Naive thymus-derived CD8-positive, alpha-beta T cell (primary cell): ENCODE results near the gene MAMDC2. TPM values are rescaled to one million over a fixed set of nuclear protein-coding genes. Genes with fewer than 3 reads are reported as not detected.
"Not testable (repeated sequence)": the region's sequence is repeated elsewhere in the genome, so short reads cannot be mapped to it uniquely, and the experiment has no call there.

Experiments used
- ATAC-seq, 2 donors: fragments of 150-1000 bp; cut with Tn5 transposase in 1 of 2; sonication (Bioruptor Pico), chemical (Tn5 transposase) in 1 of 2; 1 replicate in 1 of 2; 2 replicates in 1 of 2; pipeline ENCODE4 v1.10.0; 2021; ENCODE audit warnings: mild to moderate bottlenecking in 2 of 2, moderate library complexity in 2 of 2
- POLR2A ChIA-PET: fragments of 350-600 bp; sonication (Branson Sonifier 250); formaldehyde crosslinking; loops from one replicate; lab custom pipeline; 2021; ENCODE audit warnings: antibody characterized with exemption; lab: Charles Lee
- DNase-seq, 10 donors: peaks; one replicate each; pipeline versions ENCODE4 v3.0.0 to v3.0.0-alpha.2; 2020 to 2022
- H3K27ac Mint-ChIP-seq, 10 donors: one replicate each; pipeline ENCODE4 v1.8.0; 2020 to 2022; ENCODE audit warnings: mild to moderate bottlenecking in 10 of 10, mixed read lengths in 10 of 10, moderate library complexity in 4 of 10, inconsistent platforms in 1 of 10
- H3K27me3 Mint-ChIP-seq, 5 donors: one replicate each; pipeline ENCODE4 v1.8.0; 2021 to 2022; ENCODE audit warnings: mixed read lengths in 5 of 5
- H3K36me3 Mint-ChIP-seq, 3 donors: one replicate each; pipeline ENCODE4 v1.8.0; 2020 to 2022; ENCODE audit warnings: mixed read lengths in 3 of 3, mild to moderate bottlenecking in 2 of 3, inconsistent platforms in 1 of 3
- H3K4me1 Mint-ChIP-seq, 4 donors: one replicate each; pipeline ENCODE4 v1.8.0; 2021 to 2022; ENCODE audit warnings: mixed read lengths in 4 of 4
- H3K4me3 Mint-ChIP-seq, 10 donors: one replicate each; pipeline ENCODE4 v1.8.0; 2020 to 2022; ENCODE audit warnings: mild to moderate bottlenecking in 10 of 10, mixed read lengths in 10 of 10, moderate library complexity in 6 of 10, inconsistent platforms in 1 of 10
- H3K9me3 Mint-ChIP-seq, 9 donors: one replicate each; pipeline ENCODE4 v1.8.0; 2020 to 2022; ENCODE audit warnings: mixed read lengths in 9 of 9, mild to moderate bottlenecking in 3 of 9, inconsistent platforms in 1 of 9, moderate library complexity in 1 of 9
- polyA plus RNA-seq, 3 donors: library from polyadenylated mRNA; unstranded; fragments of 300-500 nt; fragmentation: Illumina TruSeq; gene quantifications; one replicate each; pipeline ENCODE4 v1.2.3, GENCODE V29; 2021
- total RNA-seq, 8 experiments: library from RNA in 2 of 8; stranded (reverse) in 2 of 8; gene quantifications; one replicate each; pipeline ENCODE4 v1.2.3 and lab custom pipeline; 2021 to 2026

Gene MAMDC2
- total and polyA plus RNA-seq, 5 experiments from 2014 or later: 0.19 TPM; not detected in 4

GRCh38 chr9:70165006-70165602, 121.5 kb downstream of the MAMDC2 start:
- Mint-ChIP-seq H3K27ac (no peak overlapping the region), H3K9me3 (no peaks in the 10 kb centered on the region), H3K27me3 (peaks cover 0 to 2% (median 0%) of the 10 kb centered on the region in 5 donors), H3K36me3 (no peaks in the 10 kb centered on the region), H3K4me3 (no peak overlapping the region), H3K4me1 (no peaks in the 10 kb centered on the region)
- ATAC-seq: no peak
- no peak for DNase-seq
- POLR2A ChIA-PET: no interaction called here

- Mint-ChIP-seq H3K27ac (no peak overlapping the region), H3K27me3 (peaks cover 0 to 2% (median 0%) of the 10 kb centered on the region in 5 donors), H3K4me3 (no peak overlapping the region), H3K36me3 (peaks cover 0 to 2% (median 0%) of the 10 kb centered on the region in 3 donors), H3K4me1 (no peaks in the 10 kb centered on the region), H3K9me3 (peaks cover 0 to 2% (median 0%) of the 10 kb centered on the region in 9 donors)
- ATAC-seq: no peak
- no peak for DNase-seq
- POLR2A ChIA-PET: no interaction called here
These were observed 124.9 kb downstream of the MAMDC2 start for GRCh38 chr9:70168521-70168920.

- Mint-ChIP-seq H3K27ac (no peak overlapping the region), H3K4me1 (no peaks in the 10 kb centered on the region), H3K36me3 (peaks cover 0 to 2% (median 0%) of the 10 kb centered on the region in 3 donors), H3K4me3 (no peak overlapping the region), H3K27me3 (peaks cover 0 to 2% (median 0%) of the 10 kb centered on the region in 5 donors), H3K9me3 (peaks cover 0 to 2% (median 0%) of the 10 kb centered on the region in 9 donors)
- POLR2A ChIA-PET: no interaction called here
- DNase-seq (no peak), ATAC-seq (no peak)
These were observed 125.6 kb downstream of the MAMDC2 start for GRCh38 chr9:70169222-70169621.

GRCh38 chr9:70170151-70170790, 126.6 kb downstream of the MAMDC2 start:
- peaks cover 0 to 2% (median 0%) of the 10 kb centered on the region in 3 donors for H3K36me3 Mint-ChIP-seq
- H3K4me1 Mint-ChIP-seq: no peaks in the 10 kb centered on the region
- no peaks in the 10 kb centered on the region for H3K27me3 Mint-ChIP-seq
- H3K4me3 Mint-ChIP-seq: no peak overlapping the region
- H3K27ac Mint-ChIP-seq: no peak overlapping the region
- no peak for ATAC-seq
- POLR2A ChIA-PET: no interaction called here
- peaks cover 0 to 2% (median 0%) of the 10 kb centered on the region in 9 donors for H3K9me3 Mint-ChIP-seq
- DNase-seq: no peak

GRCh38 chr9:70172532-70172931, 128.9 kb downstream of the MAMDC2 start:
- Mint-ChIP-seq H3K9me3 (peaks cover 0 to 2% (median 0%) of the 10 kb centered on the region in 9 donors), H3K4me1 (no peaks in the 10 kb centered on the region), H3K27ac (no peak overlapping the region), H3K4me3 (no peak overlapping the region), H3K27me3 (no peaks in the 10 kb centered on the region), H3K36me3 (peaks cover 0 to 2% (median 0%) of the 10 kb centered on the region in 3 donors)
- no peak for ATAC-seq
- no peak for DNase-seq
- POLR2A ChIA-PET: no interaction called here

GRCh38 chr9:70177121-70177520, 133.5 kb downstream of the MAMDC2 start:
- Mint-ChIP-seq H3K27ac (no peak overlapping the region), H3K9me3 (peaks cover 0 to 30% (median 10%) of the 10 kb centered on the region in 9 donors)
- ATAC-seq: no peak

GRCh38 chr9:70192707-70193106, 149.1 kb downstream of the MAMDC2 start:
- DNase-seq: no peak
- Mint-ChIP-seq H3K9me3 (peaks cover 15 to 72% (median 29%) of the 10 kb centered on the region in 9 donors), H3K4me3 (no peak overlapping the region), H3K36me3 (peaks cover 0 to 55% (median 20%) of the 10 kb centered on the region in 3 donors), H3K27me3 (peaks cover 6 to 17% (median 7%) of the 10 kb centered on the region in 5 donors), H3K27ac (no peak overlapping the region), H3K4me1 (no peaks in the 10 kb centered on the region)
- POLR2A ChIA-PET: no interaction called here
- no peak for ATAC-seq

More at GRCh38 chr9:70177121-70177520, 133.5 kb downstream of the MAMDC2 start:
- Mint-ChIP-seq H3K4me3 (no peak overlapping the region), H3K36me3 (peaks cover 0 to 12% (median under 1%) of the 10 kb centered on the region in 3 donors), H3K27me3 (no peaks in the 10 kb centered on the region), H3K4me1 (no peaks in the 10 kb centered on the region)
- no peak for DNase-seq
- POLR2A ChIA-PET: no interaction called here

- POLR2A ChIA-PET: no interaction called here
- ATAC-seq: no peak
- Mint-ChIP-seq H3K27ac (no peak overlapping the region), H3K4me3 (no peak overlapping the region), H3K27me3 (peaks cover 3 to 17% (median 4%) of the 10 kb centered on the region in 5 donors), H3K9me3 (peaks cover 8 to 59% (median 20%) of the 10 kb centered on the region in 9 donors), H3K4me1 (no peaks in the 10 kb centered on the region), H3K36me3 (peaks cover 0 to 41% (median 13%) of the 10 kb centered on the region in 3 donors)
- no peak for DNase-seq
These were observed 151.8 kb downstream of the MAMDC2 start for GRCh38 chr9:70195456-70195855.

GRCh38 chr9:70197216-70198044, 153.8 kb downstream of the MAMDC2 start:
- no peak overlapping the region for H3K27ac Mint-ChIP-seq
- peaks cover 8 to 42% (median 12%) of the 10 kb centered on the region in 9 donors for H3K9me3 Mint-ChIP-seq
- DNase-seq (no peak), ATAC-seq (no peak)
- POLR2A ChIA-PET: no interaction called here
- H3K36me3 Mint-ChIP-seq: peaks cover 0 to 33% (median 13%) of the 10 kb centered on the region in 3 donors
- H3K4me1 Mint-ChIP-seq: no peaks in the 10 kb centered on the region
- no peak overlapping the region for H3K4me3 Mint-ChIP-seq
- peaks cover 0 to 9% (median 0%) of the 10 kb centered on the region in 5 donors for H3K27me3 Mint-ChIP-seq

GRCh38 chr9:70204743-70205142, 161.1 kb downstream of the MAMDC2 start:
- POLR2A ChIA-PET, ATAC-seq, H3K4me1 Mint-ChIP-seq, H3K27ac Mint-ChIP-seq, H3K4me3 Mint-ChIP-seq, DNase-seq, H3K27me3 Mint-ChIP-seq: not testable (repeated sequence)
- peaks cover 0 to 19% (median 5%) of the 10 kb centered on the region in 3 donors for H3K36me3 Mint-ChIP-seq
- peaks cover 3 to 48% (median 32%) of the 10 kb centered on the region in 9 donors for H3K9me3 Mint-ChIP-seq

GRCh38 chr9:70205366-70206020, 161.8 kb downstream of the MAMDC2 start:
- ATAC-seq (no peak), DNase-seq (no peak)
- Mint-ChIP-seq H3K36me3 (peaks cover 0 to 19% (median 5%) of the 10 kb centered on the region in 3 donors), H3K9me3 (peaks cover 3 to 56% (median 38%) of the 10 kb centered on the region in 9 donors), H3K4me3 (no peak overlapping the region), H3K27me3 (no peaks in the 10 kb centered on the region), H3K4me1 (no peaks in the 10 kb centered on the region), H3K27ac (no peak overlapping the region)
- POLR2A ChIA-PET: no interaction called here

GRCh38 chr9:70217029-70217428, 173.4 kb downstream of the MAMDC2 start:
- POLR2A ChIA-PET: no interaction called here
- Mint-ChIP-seq H3K9me3 (peaks cover 6 to 31% (median 19%) of the 10 kb centered on the region in 9 donors), H3K36me3 (peaks cover 33 to 54% (median 35%) of the 10 kb centered on the region in 3 donors), H3K4me3 (no peak overlapping the region), H3K27ac (no peak overlapping the region), H3K4me1 (no peaks in the 10 kb centered on the region), H3K27me3 (peaks cover 0 to 6% (median 0%) of the 10 kb centered on the region in 5 donors)
- DNase-seq (no peak), ATAC-seq (no peak)
